Measurements from ENCODE around the gene TRIM62.

TRIM62 gene

DNA sequence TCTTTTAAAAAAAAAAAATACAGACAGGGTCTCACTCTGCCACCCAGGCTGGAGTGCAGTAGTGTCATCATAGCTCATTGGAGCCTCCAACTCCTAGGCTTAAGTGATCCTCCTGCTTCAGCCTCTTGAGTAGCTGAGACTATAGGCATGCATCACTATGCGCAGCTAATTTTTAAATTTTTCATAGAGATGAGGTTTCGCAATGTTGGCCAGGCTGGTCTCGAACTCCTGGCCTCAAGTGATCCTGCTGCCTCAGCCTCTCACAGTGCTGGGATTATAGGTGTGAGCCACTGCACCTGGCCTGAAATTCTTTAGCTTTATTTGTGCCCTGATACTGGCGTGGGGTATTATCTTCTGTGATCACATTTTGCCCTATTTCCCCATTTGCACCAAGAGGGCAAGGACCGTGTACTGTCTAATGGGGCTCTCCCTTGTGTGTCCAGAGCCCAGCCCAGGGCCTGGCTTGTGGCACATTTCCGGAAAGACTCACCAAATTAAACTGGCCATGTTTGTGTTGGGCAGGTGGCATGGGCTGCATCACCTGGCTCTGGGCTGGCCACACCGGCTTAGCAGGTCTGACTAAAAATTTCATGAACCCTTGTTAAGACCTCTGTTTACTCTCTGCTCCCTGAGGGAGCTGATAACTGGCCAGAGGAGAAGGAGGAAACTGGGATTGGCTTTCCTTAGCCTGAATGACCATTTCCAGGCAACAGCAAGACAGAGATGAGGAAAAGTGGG is 32.2 kb downstream of the TRIM62 start:
- Histone ChIP-seq H3K27ac (ENCODE audit: poor library complexity, severe bottlenecking) (no peak overlapping the region), H3K27me3 (ENCODE audit: insufficient read depth, poor library complexity, severe bottlenecking) (no peaks in the 10 kb centered on the region), H3K9me3 (ENCODE audit: severe bottlenecking) (no peaks in the 10 kb centered on the region), H3K4me3 (ENCODE audit: severe bottlenecking) (no peak overlapping the region), H3K4me1 (ENCODE audit: insufficient read depth, poor library complexity, severe bottlenecking) (peaks cover 3% of the 10 kb centered on the region), H3K36me3 (ENCODE audit: low read depth) (no peaks in the 10 kb centered on the region)
- DNase-seq (ENCODE audit: low spot score) = no peak
- no peak for ATAC-seq (ENCODE audit: low read depth)
- TF ChIP-seq, protein P1, sequence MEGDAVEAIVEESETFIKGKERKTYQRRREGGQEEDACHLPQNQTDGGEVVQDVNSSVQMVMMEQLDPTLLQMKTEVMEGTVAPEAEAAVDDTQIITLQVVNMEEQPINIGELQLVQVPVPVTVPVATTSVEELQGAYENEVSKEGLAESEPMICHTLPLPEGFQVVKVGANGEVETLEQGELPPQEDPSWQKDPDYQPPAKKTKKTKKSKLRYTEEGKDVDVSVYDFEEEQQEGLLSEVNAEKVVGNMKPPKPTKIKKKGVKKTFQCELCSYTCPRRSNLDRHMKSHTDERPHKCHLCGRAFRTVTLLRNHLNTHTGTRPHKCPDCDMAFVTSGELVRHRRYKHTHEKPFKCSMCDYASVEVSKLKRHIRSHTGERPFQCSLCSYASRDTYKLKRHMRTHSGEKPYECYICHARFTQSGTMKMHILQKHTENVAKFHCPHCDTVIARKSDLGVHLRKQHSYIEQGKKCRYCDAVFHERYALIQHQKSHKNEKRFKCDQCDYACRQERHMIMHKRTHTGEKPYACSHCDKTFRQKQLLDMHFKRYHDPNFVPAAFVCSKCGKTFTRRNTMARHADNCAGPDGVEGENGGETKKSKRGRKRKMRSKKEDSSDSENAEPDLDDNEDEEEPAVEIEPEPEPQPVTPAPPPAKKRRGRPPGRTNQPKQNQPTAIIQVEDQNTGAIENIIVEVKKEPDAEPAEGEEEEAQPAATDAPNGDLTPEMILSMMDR (IDR thresholded peaks at IDR 0.05; ENCODE audit: poor library complexity, severe bottlenecking) = no peak

DNA sequence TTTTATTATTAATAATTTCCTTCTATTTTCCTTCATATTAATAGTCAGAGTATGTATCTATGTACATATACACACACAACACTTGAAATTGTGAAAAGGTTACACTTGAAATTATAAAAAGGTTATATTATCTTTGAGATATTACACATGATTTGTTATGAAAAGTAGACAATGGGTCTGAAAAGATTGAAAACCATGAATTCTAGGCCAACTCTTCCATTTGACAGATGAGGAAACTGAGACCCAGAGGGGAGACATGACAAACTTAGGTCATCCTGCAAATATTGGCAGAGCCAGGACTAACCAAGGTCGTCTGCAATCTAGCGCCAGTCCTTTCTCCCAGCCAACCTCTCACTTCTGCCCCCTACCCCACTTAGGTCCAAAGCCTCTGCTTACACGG is 33.2 kb downstream of the TRIM62 start:
- no peaks in the 10 kb centered on the region for H3K27me3 ChIP-seq (ENCODE audit: insufficient read depth, poor library complexity, severe bottlenecking)
- ATAC-seq (ENCODE audit: low read depth) (no peak), DNase-seq (ENCODE audit: low spot score) (no peak)
- no peaks in the 10 kb centered on the region for H3K9me3 ChIP-seq (ENCODE audit: severe bottlenecking)
- no peak overlapping the region for H3K4me3 ChIP-seq (ENCODE audit: severe bottlenecking)
- TF ChIP-seq, protein P1 (IDR thresholded peaks at IDR 0.05; ENCODE audit: poor library complexity, severe bottlenecking) = no peak
- H3K36me3 ChIP-seq (ENCODE audit: low read depth) = no peaks in the 10 kb centered on the region
- H3K27ac ChIP-seq (ENCODE audit: poor library complexity, severe bottlenecking) = no peak overlapping the region
- peaks cover 3% of the 10 kb centered on the region for H3K4me1 ChIP-seq (ENCODE audit: insufficient read depth, poor library complexity, severe bottlenecking)

DNA sequence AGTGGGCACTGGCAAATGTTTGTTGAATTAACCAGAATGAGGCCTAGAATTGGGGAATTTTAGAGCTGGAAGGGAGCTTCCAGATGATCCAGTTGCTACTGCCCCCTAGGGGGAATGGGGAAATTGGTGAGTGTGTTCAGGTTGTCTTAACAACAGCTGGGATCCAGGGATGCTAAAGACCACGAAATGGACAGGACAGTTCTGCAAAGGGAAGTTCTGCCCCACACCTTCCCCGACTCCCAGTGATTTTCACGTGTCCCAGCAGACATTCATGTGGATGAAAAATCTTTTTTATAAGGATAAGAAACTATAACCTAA is 33.9 kb downstream of the TRIM62 start:
- Histone ChIP-seq H3K4me3 (ENCODE audit: severe bottlenecking) (no peak overlapping the region), H3K36me3 (ENCODE audit: low read depth) (no peaks in the 10 kb centered on the region), H3K9me3 (ENCODE audit: severe bottlenecking) (no peaks in the 10 kb centered on the region), H3K4me1 (ENCODE audit: insufficient read depth, poor library complexity, severe bottlenecking) (peaks cover 3% of the 10 kb centered on the region), H3K27ac (ENCODE audit: poor library complexity, severe bottlenecking) (no peak overlapping the region), H3K27me3 (ENCODE audit: insufficient read depth, poor library complexity, severe bottlenecking) (no peaks in the 10 kb centered on the region)
- no peak for ATAC-seq (ENCODE audit: low read depth)
- DNase-seq (ENCODE audit: low spot score) = no peak
- TF ChIP-seq, protein P1 (IDR thresholded peaks at IDR 0.05; ENCODE audit: poor library complexity, severe bottlenecking) = peak; percentile 43

DNA sequence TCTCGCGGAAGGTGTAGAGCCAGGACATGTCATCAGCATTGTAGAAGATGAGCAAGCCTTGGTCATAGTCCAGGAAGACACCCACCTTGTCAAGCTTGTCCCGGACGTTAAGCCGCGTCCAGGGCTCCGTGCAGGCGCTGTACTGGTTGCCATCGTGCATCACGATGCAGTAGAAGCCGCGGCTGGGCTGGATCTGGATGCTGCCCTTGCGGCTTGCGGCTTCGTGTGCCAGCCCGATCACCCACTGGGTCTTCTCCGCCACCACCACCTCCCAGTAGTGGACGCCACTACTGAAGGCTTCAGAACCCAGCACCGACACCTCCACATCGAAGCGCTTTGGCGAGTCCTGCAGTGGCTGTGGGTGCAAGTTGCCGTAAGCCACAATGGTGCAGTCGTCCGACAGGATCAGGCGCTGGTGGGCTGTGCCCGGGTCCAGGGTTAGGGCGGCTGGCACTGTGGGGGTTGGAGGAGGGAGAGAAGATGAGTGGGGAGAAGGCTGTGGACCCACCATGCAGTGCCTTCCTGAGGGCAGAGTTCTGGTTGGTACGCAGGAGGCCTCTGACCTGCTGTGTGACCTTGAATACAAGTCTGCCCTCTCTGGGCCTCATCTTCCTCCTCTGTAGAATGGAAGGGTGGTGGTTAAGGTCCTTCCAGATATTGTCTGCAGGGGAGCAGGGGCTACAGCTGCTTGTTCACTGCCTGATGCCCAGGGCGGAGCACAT is 34.4 kb downstream of the TRIM62 start:
- TF ChIP-seq, protein P1 (IDR thresholded peaks at IDR 0.05; ENCODE audit: poor library complexity, severe bottlenecking) = no peak
- H3K27me3 ChIP-seq (ENCODE audit: insufficient read depth, poor library complexity, severe bottlenecking) = no peaks in the 10 kb centered on the region
- DNase-seq (ENCODE audit: low spot score) (no peak), ATAC-seq (ENCODE audit: low read depth) (no peak)
- no peak overlapping the region for H3K4me3 ChIP-seq (ENCODE audit: severe bottlenecking)
- H3K9me3 ChIP-seq (ENCODE audit: severe bottlenecking) = no peaks in the 10 kb centered on the region
- no peak overlapping the region for H3K27ac ChIP-seq (ENCODE audit: poor library complexity, severe bottlenecking)
- H3K4me1 ChIP-seq (ENCODE audit: insufficient read depth, poor library complexity, severe bottlenecking) = peaks cover 3% of the 10 kb centered on the region
- H3K36me3 ChIP-seq (ENCODE audit: low read depth) = no peaks in the 10 kb centered on the region

DNA sequence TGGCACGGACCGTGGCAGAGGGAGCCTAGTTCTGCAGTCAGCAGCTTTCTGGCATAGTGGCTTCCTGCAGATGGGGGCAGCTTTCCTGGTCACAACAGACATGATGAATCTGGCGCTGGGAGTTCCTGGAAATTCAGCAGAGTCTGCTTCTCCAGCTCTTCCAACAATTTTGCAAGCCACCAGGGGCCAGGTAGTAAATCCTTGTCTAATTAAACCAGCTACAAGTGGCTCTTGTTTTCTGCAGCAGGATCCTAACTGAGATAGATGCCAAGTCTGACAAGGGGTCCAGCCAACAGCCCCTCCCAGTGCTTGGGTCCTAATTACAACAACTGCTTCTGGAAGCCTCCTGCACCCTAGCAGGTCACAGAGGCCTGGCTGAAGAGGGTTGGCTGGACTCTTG is 35.8 kb downstream of the TRIM62 start:
- TF ChIP-seq, protein P1 (IDR thresholded peaks at IDR 0.05; ENCODE audit: poor library complexity, severe bottlenecking) = no peak
- DNase-seq (ENCODE audit: low spot score) (no peak), ATAC-seq (ENCODE audit: low read depth) (no peak)
- Histone ChIP-seq H3K4me1 (ENCODE audit: insufficient read depth, poor library complexity, severe bottlenecking) (no peaks in the 10 kb centered on the region), H3K27ac (ENCODE audit: poor library complexity, severe bottlenecking) (no peak overlapping the region), H3K4me3 (ENCODE audit: severe bottlenecking) (no peak overlapping the region), H3K27me3 (ENCODE audit: insufficient read depth, poor library complexity, severe bottlenecking) (no peaks in the 10 kb centered on the region), H3K9me3 (ENCODE audit: severe bottlenecking) (no peaks in the 10 kb centered on the region), H3K36me3 (ENCODE audit: low read depth) (no peaks in the 10 kb centered on the region)

All from RWPE2 (cell line).